IPS-18a (cell line): ENCODE results near the gene DENND1B.

Source experiments
- H3K27ac ChIP-seq: one replicate; pipeline ENCODE4 v1.5.1; 2013; ENCODE audit warnings: low read length
- H3K27me3 ChIP-seq: one replicate; pipeline ENCODE4 v1.6.1; 2013; ENCODE audit warnings: mild to moderate bottlenecking, low read length; ENCODE audit not compliant: control insufficient read depth, insufficient read depth
- H3K36me3 ChIP-seq: one replicate; pipeline ENCODE4 v1.6.1; 2013; ENCODE audit warnings: low read depth, low read length; ENCODE audit not compliant: control insufficient read depth
- H3K4me1 ChIP-seq: one replicate; pipeline ENCODE4 v1.6.1; 2013; ENCODE audit warnings: low read depth, low read length; ENCODE audit not compliant: control insufficient read depth
- H3K4me3 ChIP-seq: one replicate; pipeline ENCODE4 v1.5.1; 2013; ENCODE audit warnings: low read length
- H3K9ac ChIP-seq: one replicate; pipeline ENCODE4 v1.6.1; 2013; ENCODE audit warnings: mild to moderate bottlenecking, low read length, moderate library complexity
- H3K9me3 ChIP-seq: one replicate; pipeline ENCODE4 v1.6.1; 2013; ENCODE audit warnings: low read depth, low read length; ENCODE audit not compliant: control insufficient read depth

Gene DENND1B

DNA sequence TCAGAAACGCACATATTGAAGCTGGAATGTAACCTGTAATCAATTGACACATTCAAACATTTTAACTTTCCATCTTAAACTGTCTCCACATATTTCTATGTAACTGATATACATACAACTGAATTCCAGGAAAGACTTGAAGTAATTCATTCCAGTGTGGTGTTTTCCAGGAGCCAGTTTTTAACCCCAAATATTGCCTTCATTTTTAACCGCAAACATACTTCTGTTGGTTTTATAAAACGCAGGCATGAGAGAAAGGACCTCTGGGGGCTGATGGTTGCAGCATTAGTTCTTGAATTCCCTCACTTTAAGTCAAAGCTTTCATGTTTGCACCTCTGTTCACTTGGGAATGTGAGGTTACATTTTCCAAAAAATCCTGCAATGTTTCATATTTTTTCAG is 303.1 kb downstream of the DENND1B start:
- Histone ChIP-seq H3K27me3 (no peaks in the 10 kb centered on the region), H3K36me3 (no peaks in the 10 kb centered on the region), H3K9ac (no peak overlapping the region), H3K27ac (no peak overlapping the region), H3K4me1 (peaks cover 25% of the 10 kb centered on the region), H3K9me3 (no peaks in the 10 kb centered on the region), H3K4me3 (no peak overlapping the region)

- Histone ChIP-seq H3K36me3 (no peaks in the 10 kb centered on the region), H3K9ac (no peak overlapping the region), H3K4me3 (no peak overlapping the region), H3K27ac (no peak overlapping the region), H3K9me3 (no peaks in the 10 kb centered on the region), H3K4me1 (peaks cover 25% of the 10 kb centered on the region), H3K27me3 (no peaks in the 10 kb centered on the region)
These were observed 303.9 kb downstream of the DENND1B start for GRCh38 chr1:197471248-197471985.

DNA sequence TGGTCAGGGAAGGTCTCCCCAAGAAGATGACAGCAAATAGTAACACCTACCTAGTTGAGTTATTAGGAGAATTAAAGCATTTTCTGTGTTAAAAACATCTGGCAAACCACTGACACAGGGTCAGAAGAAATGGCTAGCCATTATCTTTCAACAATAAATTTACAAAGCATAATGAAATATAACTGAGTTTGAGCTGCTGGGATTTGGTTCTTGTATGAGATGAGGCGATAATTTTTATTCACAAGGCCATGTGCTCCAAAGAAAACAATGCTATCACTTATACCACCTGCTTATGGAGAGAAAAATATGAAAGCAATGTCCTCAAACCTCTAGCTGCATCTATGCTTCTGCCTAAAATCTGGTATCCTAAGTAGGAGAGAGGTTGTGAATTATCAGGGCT is 304.9 kb downstream of the DENND1B start:
- Histone ChIP-seq H3K4me1 (peaks cover 25% of the 10 kb centered on the region), H3K9ac (no peak overlapping the region), H3K36me3 (no peaks in the 10 kb centered on the region), H3K27ac (no peak overlapping the region), H3K27me3 (no peaks in the 10 kb centered on the region), H3K9me3 (no peaks in the 10 kb centered on the region), H3K4me3 (no peak overlapping the region)

- H3K27me3 ChIP-seq: no peaks in the 10 kb centered on the region
- no peak overlapping the region for H3K27ac ChIP-seq
- no peaks in the 10 kb centered on the region for H3K36me3 ChIP-seq
- no peaks in the 10 kb centered on the region for H3K9me3 ChIP-seq
- no peak overlapping the region for H3K4me3 ChIP-seq
- no peak overlapping the region for H3K9ac ChIP-seq
- H3K4me1 ChIP-seq: peaks cover 25% of the 10 kb centered on the region
These were observed 305.6 kb downstream of the DENND1B start for GRCh38 chr1:197469620-197470210.

- Histone ChIP-seq H3K36me3 (no peaks in the 10 kb centered on the region), H3K9me3 (no peaks in the 10 kb centered on the region), H3K27ac (no peak overlapping the region), H3K4me3 (no peak overlapping the region), H3K27me3 (no peaks in the 10 kb centered on the region), H3K9ac (no peak overlapping the region), H3K4me1 (peaks cover 31% of the 10 kb centered on the region)
These were observed 306.6 kb downstream of the DENND1B start for GRCh38 chr1:197468543-197469175.

- Histone ChIP-seq H3K27ac (no peak overlapping the region), H3K4me1 (peaks cover 36% of the 10 kb centered on the region), H3K4me3 (no peak overlapping the region)
These were observed 307.4 kb downstream of the DENND1B start for GRCh38 chr1:197467881-197468280.

DNA sequence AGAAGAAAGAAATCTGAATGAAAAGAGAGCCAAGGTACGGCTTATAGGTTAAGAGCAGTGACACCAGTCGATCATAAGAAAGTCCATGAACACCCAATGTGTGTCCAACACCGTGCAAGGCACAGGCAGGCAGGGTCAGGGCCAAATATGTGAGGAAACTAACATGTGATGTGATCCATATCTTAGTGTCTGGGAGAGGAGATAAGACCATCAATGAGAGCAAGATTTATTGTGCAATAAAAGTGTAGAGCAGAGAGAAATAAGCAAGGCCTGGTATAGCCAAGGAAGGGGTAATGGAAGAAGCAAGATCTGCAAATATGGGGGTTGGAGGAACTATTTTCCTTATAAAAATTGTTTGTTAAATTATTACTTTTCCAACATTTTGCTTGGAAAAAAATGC is 308.5 kb downstream of the DENND1B start:
- H3K27me3 ChIP-seq: no peaks in the 10 kb centered on the region
- no peak overlapping the region for H3K9ac ChIP-seq
- no peaks in the 10 kb centered on the region for H3K9me3 ChIP-seq
- H3K4me1 ChIP-seq: peaks cover 35% of the 10 kb centered on the region
- H3K4me3 ChIP-seq: no peak overlapping the region
- no peaks in the 10 kb centered on the region for H3K36me3 ChIP-seq
- H3K27ac ChIP-seq: no peak overlapping the region

More at GRCh38 chr1:197467881-197468280, 307.4 kb downstream of the DENND1B start:
- no peaks in the 10 kb centered on the region for H3K27me3 ChIP-seq
- no peaks in the 10 kb centered on the region for H3K9me3 ChIP-seq
- no peak overlapping the region for H3K9ac ChIP-seq
- H3K36me3 ChIP-seq: no peaks in the 10 kb centered on the region

DNA sequence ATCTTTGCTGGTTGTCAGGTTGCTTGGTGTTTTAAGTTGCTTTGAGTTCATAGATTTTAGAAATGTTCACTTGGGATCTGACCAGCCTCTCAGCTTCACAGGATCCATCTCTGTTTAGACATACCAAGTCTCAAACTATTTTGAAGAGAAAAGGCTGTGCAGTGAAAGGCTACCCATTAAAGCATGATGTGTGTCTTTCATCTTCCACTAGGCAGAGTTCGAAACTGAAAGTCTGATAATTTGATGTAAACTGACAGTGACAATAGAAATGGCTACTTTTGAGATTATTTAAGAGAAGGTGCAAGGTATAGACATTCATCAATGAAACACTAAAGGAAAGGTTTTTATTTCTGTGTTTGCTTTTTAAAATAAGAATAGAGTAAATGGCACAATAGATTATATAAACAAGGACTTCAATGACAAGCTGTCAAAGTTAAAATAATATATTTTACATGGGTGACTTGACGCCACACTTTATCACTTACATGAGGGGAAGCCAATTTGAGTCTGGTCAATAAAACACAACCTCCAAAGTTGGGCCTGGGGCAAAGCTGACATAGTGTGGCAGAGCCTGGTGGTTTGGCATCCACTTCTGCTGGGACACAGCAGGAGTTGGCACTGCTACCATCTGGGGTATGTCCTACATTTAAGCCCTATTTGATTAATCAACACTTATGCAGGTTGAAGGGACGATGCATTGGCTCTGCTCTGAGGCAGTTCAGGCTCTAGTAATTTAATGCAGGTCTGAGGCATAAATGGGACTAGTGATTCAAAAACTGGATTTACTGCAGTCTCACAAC is 309.6 kb downstream of the DENND1B start:
- Histone ChIP-seq H3K9me3 (no peaks in the 10 kb centered on the region), H3K9ac (no peak overlapping the region), H3K4me1 (peaks cover 27% of the 10 kb centered on the region), H3K4me3 (no peak overlapping the region), H3K27me3 (no peaks in the 10 kb centered on the region), H3K36me3 (no peaks in the 10 kb centered on the region), H3K27ac (no peak overlapping the region)

GRCh38 chr1:197464044-197464443 is 311.2 kb downstream of the DENND1B start:
- Histone ChIP-seq H3K9ac (no peak overlapping the region), H3K9me3 (no peaks in the 10 kb centered on the region), H3K27ac (no peak overlapping the region), H3K27me3 (no peaks in the 10 kb centered on the region), H3K36me3 (no peaks in the 10 kb centered on the region), H3K4me1 (peaks cover 16% of the 10 kb centered on the region), H3K4me3 (no peak overlapping the region)

GRCh38 chr1:197463142-197463541 is 312.1 kb downstream of the DENND1B start:
- no peaks in the 10 kb centered on the region for H3K9me3 ChIP-seq
- H3K36me3 ChIP-seq: no peaks in the 10 kb centered on the region
- H3K4me3 ChIP-seq: no peak overlapping the region
- peaks cover 16% of the 10 kb centered on the region for H3K4me1 ChIP-seq
- no peaks in the 10 kb centered on the region for H3K27me3 ChIP-seq
- no peak overlapping the region for H3K27ac ChIP-seq
- no peak overlapping the region for H3K9ac ChIP-seq

GRCh38 chr1:197462539-197462938 is 312.7 kb downstream of the DENND1B start:
- no peaks in the 10 kb centered on the region for H3K36me3 ChIP-seq
- H3K4me1 ChIP-seq: peaks cover 16% of the 10 kb centered on the region
- no peak overlapping the region for H3K4me3 ChIP-seq
- no peaks in the 10 kb centered on the region for H3K27me3 ChIP-seq
- H3K9me3 ChIP-seq: no peaks in the 10 kb centered on the region
- H3K27ac ChIP-seq: no peak overlapping the region
- no peak overlapping the region for H3K9ac ChIP-seq
